ENCODE measurements around the gene ERP27. TPM values are rescaled to one million over a fixed set of nuclear protein-coding genes. Genes with fewer than 3 reads are reported as not detected.
A peak's percentile ranks its signal among the peaks of the same experiment; 100 is the strongest.

Gene ERP27
- total and polyA plus RNA-seq, 12 donors, result 0.18 to 3.0 (median 1.2) TPM; not detected in 2

DNA sequence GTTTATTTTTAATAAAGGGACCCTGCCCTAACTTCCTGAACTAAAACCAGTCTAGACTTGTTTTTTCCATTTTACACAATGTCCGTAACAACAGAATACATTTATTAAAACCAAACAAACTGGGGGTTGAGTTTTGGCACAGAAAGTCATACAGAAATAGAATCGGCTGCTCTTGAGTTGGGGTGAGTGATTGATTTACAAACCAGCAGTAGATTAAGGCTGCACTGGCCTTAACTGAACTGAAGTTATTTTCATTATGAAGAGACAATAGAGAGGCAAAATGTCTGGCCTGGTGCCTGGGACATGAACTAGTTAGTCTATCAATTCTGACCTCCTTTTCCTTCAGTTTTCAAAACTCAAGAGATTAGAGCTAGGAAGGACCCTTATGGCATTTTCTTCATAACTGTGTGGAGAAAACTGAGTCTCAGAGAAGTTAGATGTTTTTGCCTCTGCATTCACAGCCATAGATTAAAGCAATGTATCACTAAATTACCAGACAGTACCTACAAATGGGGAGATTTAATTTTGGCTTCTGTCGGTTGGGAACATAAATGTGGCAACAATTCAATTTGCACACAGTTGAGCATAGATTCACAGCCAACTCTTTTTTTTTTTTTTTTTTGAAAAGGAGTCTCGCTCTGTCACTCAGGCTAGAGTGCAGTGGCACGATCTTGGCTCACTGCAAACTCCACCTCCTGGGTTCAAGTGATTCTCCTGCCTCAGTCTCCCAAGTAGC lies 32.9 kb downstream of the ERP27 start:
- no peaks in the 10 kb centered on the region for H3K36me3 ChIP-seq (replicated peaks in 1 of 2)
- no peaks in the 10 kb centered on the region for H3K9me3 ChIP-seq (replicated peaks in 1 of 3)
- H3K4me1 ChIP-seq (replicated peaks in 1 of 2), result peaks cover 13 to 25% of the 10 kb centered on the region in 2 donors
- peak; percentile 44 to 87 (median 58) for DNase-seq
- H3K4me3 ChIP-seq, result peak overlapping the region in 1 of 4 donors; percentile 5
- 33 to 43% (median 36%) methylated on average over 5 of the region's 5 CpGs for WGBS, 4 donors
- no peaks in the 10 kb centered on the region for H3K27me3 ChIP-seq
- intact Hi-C loops (cut with DNase I), result no loop called here
- no peak for TF ChIP-seq POLR2A (IDR thresholded peaks at IDR 0.05)
- TF ChIP-seq CTCF (IDR thresholded peaks at IDR 0.05), result no peak
- peak overlapping the region in 4 of 5 donors; percentile 13 to 58 (median 22) for H3K27ac ChIP-seq

- Histone ChIP-seq H3K4me3 (no peak overlapping the region), H3K36me3 (replicated peaks in 1 of 2) (no peaks in the 10 kb centered on the region), H3K4me1 (replicated peaks in 1 of 2) (peaks cover 13 to 21% of the 10 kb centered on the region in 2 donors), H3K9me3 (replicated peaks in 1 of 3) (no peaks in the 10 kb centered on the region), H3K27me3 (no peaks in the 10 kb centered on the region), H3K27ac (peak overlapping the region in 4 of 5 donors; percentile 13 to 58 (median 22))
- intact Hi-C loops (cut with DNase I), result no loop called here
- TF ChIP-seq CTCF (IDR thresholded peaks at IDR 0.05), result no peak
- TF ChIP-seq POLR2A (IDR thresholded peaks at IDR 0.05), result no peak
- WGBS, 4 donors, result 52 to 61% (median 58%) methylated on average over 6 to 8 of the region's 8 CpGs
- no peak for DNase-seq
Measured at GRCh38 chr12:14904854-14905253, 33.5 kb downstream of the ERP27 start.

GRCh38 chr12:14903386-14904098 lies 34.8 kb downstream of the ERP27 start:
- no peaks in the 10 kb centered on the region for H3K27me3 ChIP-seq
- no peaks in the 10 kb centered on the region for H3K9me3 ChIP-seq (replicated peaks in 1 of 3)
- H3K36me3 ChIP-seq (replicated peaks in 1 of 2), result no peaks in the 10 kb centered on the region
- intact Hi-C loops (cut with DNase I), result no loop called here
- peak overlapping the region in 1 of 5 donors; percentile 24 for H3K27ac ChIP-seq
- no peak overlapping the region for H3K4me3 ChIP-seq
- peaks cover 13 to 21% of the 10 kb centered on the region in 2 donors for H3K4me1 ChIP-seq (replicated peaks in 1 of 2)
- TF ChIP-seq POLR2A (IDR thresholded peaks at IDR 0.05) (no peak), CTCF (IDR thresholded peaks at IDR 0.05) (no peak)
- no peak for DNase-seq
- WGBS, 4 donors, result 86 to 97% (median 93%) methylated on average over 5 of the region's 5 CpGs

DNA sequence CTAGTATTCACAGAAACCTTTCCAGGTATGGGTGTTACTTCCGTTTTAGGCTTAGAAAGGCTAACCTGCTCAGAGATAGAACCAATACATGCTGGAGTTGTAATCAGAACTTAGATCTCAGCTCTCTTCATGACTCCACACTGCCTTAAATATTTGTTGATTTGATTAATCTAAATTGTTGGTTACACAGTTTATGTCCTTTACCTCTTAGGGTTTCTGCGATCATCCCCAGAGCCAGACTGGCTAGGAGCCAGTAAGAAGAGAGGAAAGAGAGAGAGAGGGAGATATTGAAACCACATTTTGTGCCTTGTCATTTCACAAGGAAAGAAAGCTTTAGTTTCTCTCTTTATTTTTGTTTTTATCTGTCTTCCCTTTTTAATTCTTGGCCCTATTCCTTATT lies 35.9 kb downstream of the ERP27 start:
- peak overlapping the region in 1 of 4 donors; percentile 5 for H3K4me3 ChIP-seq
- H3K4me1 ChIP-seq (replicated peaks in 1 of 2), result peaks cover 13 to 21% of the 10 kb centered on the region in 2 donors
- intact Hi-C loops (cut with DNase I), result no loop called here
- TF ChIP-seq POLR2A (IDR thresholded peaks at IDR 0.05) (no peak), CTCF (IDR thresholded peaks at IDR 0.05) (no peak)
- no peaks in the 10 kb centered on the region for H3K36me3 ChIP-seq (replicated peaks in 1 of 2)
- peak overlapping the region in 1 of 5 donors; percentile 46 for H3K27ac ChIP-seq
- H3K27me3 ChIP-seq, result no peaks in the 10 kb centered on the region
- DNase-seq, result peak in 1 of 7 donors; percentile 21
- WGBS, 4 donors, result 38 to 43% (median 41%) methylated on average over 2 of the region's 2 CpGs
- H3K9me3 ChIP-seq (replicated peaks in 1 of 3), result no peaks in the 10 kb centered on the region

Data from adrenal gland (tissue), 12 donors.